Measurements from ENCODE around the gene SMC2.

SMC2 gene

DNA sequence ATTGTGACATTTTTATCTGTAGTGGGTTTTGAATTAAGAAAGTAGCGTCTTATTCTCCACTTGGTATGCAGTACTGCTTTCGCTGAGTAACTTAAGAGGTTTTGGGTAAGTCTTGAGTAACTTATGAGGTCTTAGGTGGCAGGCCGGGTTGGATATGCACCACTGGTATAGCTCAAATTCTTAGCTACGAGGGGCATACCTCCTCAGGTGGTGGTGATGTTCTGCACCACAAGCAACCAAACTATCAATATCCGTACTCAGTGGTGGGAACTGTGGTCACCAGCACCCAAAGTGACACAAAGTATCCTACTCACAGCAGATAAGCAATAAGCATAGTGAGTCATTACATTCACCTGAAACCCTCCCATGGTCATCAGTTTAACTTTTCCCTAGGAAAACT, 13.7 kb downstream of the SMC2 start:
- no peak for DNase-seq (ENCODE audit: low read depth)

DNA sequence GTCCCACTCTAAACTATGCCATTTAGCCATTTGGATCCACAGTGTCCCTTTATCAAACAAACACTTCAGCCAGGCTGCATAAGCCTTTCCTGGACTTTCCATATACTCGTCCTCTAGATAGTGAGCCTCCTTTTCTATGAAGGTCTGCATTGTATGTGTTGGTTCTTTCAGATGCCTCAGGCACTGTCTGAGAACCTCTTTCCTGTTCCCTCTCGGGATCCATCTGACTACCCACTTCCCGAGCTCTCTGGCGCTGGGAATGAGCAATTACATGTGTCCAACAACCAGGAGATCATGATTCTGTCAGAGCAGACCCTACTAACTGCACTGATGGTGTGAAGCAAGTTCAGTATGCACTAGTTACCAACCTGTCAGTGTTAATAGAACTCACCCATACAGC, 14.2 kb downstream of the SMC2 start:
- DNase-seq (ENCODE audit: low read depth), result no peak

DNA sequence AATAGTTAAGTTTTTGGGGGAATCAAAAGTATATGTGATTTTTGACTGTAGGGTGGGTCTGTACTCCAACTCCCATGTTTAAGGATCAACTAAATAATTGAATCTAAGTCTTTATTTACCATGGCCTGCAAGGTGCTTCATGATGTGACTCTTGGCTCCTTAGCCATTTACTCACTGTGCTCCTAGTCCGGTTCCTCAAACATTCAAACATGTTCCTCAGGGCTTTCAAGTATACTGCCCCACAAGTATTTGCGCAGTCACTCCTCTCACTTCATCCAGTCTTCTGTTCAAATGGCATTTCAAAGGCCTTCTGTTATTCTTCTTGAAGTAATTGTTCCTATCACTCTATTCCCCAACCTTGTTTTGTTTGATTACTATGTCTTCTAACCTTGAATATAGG, 16.4 kb downstream of the SMC2 start:
- DNase-seq (ENCODE audit: low read depth), result no peak

DNA sequence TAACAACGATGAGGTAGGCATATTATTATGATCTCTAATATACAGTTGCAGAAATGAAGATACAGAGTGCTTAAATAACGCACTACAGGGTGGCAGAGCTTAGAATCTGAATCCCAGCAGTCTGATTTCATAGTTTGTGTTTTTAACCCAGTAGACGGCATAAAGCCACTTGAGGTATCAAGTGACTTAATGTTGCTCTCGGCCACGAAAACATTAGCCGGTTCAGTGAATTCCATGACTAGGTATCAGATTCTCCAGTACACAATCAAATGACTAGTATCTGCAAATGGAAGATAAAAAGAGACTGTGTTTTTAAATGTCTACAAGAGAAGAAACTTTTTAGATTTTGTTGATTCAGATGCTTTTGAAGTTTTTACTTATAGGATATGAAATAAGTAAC, 24.8 kb downstream of the SMC2 start:
- no peak for DNase-seq (ENCODE audit: low read depth)

DNA sequence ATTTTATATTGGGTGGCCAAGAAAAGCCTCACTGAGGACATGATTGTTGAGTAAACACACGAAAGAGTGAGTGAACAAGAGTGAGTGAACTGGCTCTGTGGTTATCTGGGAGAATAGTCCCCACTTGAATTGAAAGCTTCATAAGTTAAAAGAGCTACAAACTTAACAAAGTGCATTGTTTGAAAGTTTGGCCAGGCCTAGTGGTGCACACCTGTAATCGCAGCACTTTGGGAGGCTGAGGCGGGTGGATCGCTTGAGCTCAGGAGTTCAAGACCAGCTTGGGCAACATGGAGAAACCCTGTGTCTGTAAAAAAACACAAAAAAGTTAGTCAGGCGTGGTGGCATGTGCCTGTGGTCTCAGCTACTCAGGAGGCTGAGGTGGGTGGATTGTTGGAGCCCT, 26.9 kb downstream of the SMC2 start:
- DNase-seq (ENCODE audit: low read depth), result no peak

DNA sequence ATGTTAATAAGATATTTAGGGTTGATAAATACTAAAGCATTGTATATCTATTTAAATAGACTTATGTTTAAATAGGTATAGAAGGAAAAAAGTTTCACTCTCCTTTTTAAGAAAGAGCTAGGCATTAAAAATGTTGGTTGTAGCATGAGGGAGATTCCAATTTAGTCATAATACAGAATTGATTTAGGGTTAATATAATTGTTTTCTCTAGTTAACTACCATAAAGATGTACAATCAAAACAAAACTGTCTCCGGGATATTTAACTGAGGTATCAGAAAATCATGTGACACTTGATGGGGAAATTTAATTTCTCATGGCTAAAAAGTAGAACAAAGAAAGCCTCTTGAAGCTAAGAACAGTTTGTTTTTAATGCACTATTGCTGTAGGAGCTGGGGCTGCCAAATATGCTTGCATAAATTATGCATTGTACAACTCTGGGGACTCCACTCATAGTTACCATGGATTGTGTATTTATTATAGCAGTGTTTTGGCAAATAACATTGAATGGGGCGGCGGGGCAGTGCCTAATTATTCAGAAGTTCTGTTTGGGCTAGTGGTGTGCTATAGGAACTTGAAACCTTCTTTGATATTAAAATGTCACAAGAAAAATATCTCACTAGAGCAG, 44.2 kb downstream of the SMC2 start:
- DNase-seq (ENCODE audit: low read depth), result no peak

DNA sequence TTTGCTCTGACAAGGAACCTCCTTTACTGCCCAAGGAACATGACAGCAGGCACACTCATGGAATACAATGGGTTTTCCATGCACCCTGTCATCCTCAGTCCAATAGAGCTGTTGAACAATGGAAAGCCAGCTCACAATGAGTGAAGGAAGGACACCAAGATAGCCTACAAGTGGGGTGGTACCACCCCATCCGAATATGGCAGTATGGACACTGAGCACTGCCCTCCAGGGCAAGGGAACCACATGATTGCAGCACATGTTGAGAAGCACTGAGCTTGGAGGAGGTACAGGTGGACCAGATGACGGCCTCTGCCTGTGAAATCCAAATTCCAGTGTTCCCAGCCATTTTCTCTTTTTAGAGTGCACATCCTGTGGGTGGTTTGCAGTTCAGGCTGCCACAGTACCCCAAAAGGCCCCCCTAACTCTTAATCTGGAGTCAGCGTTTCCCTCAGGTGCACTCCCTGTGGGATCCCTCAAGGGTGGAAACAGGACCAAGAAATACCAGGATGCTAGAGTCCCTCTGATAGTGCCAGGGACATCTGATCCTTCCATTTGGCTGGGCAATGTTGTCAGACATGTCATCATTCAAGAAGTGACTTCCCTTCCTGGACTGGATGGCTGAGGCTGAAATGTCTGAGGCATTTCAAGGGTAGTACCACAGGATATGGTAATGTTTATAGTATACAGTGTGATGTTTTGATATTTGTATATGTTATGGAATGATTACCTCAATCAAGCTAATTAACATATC, 48.9 kb downstream of the SMC2 start:
- DNase-seq (ENCODE audit: low read depth), result no peak

DNA sequence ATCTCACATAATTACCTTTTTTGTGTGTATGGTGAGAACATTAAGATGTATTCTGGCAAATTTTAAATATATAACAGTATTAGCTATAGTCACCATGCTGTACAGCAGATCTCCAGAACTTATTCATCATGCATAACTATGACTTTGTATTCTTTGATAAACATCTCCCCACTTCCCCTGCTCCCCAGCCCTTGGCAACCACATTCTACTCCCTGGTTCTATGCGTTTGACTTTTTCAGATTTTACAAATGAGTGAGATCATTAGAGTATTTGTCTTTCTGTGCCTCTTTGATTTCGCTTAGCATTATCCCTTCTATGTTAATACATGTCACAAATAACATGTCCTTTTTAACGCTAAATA, 49.4 kb downstream of the SMC2 start:
- DNase-seq (ENCODE audit: low read depth), result no peak

DNA sequence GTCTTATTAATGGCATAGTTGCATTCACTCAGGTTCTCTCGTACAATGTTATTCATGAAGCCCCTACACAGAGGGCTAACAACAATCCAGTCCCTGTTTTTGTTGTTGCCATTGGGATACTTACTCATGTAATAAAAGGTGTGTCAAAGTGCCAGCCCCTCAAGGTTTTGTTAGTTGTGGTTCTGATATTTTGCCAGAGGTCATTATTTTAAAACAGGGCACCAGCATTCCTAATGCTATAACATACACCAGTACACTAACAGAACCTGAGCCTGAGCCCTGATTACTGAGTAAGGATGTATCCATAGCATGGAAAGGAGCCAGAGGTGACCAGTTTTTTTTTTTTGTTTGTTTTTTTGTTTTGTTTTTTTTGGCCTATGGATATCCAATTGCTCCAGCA, 50.2 kb downstream of the SMC2 start:
- DNase-seq (ENCODE audit: low read depth), result no peak

DNA sequence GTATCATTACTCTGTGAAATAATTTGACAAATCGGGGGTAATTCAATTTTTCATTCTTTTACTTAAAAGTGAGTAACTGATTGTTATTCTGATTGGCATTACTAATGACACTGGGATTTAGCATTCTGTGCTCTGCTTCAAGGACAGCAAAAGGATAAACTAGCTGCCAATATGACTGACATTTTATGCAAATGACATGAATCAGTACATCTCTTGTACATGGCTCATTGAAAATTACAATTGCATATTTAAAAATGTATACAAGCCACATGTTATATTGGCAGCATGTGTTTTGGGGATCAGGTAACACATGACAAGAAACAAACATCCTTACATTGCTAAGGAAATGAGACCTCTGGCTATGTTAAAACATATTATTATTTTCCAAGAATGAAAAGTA, 79.0 kb downstream of the SMC2 start:
- no peak for DNase-seq (ENCODE audit: low read depth)

DNA sequence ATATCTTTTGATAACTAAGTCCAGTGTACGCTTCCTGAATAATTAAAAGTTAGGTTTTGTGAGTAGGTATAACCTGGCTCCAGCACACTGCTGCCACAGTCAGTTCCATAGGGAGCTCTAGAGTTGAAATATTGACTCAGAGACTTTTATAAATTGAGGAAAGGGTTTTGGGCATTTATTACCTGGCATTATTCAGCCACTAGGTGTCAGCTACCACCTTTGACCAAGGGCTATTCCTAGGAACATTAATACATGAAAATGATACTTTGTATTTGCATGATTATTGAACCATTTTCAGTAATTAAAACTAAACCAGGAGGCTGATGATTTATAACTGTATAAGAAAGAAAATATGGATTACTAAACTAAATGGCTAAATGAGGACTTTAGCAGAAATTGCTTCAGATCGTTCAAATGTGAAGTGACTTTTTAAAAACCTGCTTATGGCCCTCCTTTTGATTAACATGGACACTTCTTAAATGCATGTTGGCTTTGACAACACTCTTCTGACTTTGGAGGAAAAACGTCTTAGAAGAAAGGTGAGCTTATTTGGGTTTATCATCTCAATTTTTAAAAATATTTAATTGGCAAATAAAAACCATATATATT, 83.0 kb downstream of the SMC2 start:
- DNase-seq (ENCODE audit: low read depth), result no peak

DNA sequence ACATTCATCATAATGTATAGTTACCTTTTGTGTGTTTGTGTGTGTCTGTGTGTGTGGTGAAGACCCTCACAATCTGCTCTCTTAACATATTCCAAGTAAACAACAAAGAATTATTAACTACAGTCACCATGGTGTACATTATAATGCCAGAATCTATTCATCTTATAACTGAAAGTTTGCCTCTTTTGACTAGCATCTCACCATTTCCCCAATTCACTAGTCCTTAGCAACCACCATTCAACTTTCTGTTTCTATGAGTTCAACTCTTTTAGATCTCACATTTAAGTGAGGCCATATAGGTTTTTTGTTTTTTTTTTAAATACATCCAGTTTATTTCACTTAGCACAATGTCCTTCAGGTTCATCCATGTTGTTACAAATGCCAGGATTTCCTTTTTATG, 83.6 kb downstream of the SMC2 start:
- no peak for DNase-seq (ENCODE audit: low read depth)
